HepG2 (cell line): ENCODE data around the gene CYP2A7. TPM values are rescaled to one million over a fixed set of nuclear protein-coding genes. Genes with fewer than 3 reads are reported as not detected.

Source experiments
- ARID2 ChIP-seq: sonication (generic); formaldehyde crosslinking; IDR thresholded peaks from 2 replicates; pipeline ENCODE4 v1.8.1; 2022; ENCODE audit warnings: mild to moderate bottlenecking, missing genetic modification reagents, borderline replicate concordance
- CAMTA2 ChIP-seq: sonication (generic); formaldehyde crosslinking; IDR thresholded peaks from 2 replicates; pipeline ENCODE4 v1.4.0; 2020; ENCODE audit warnings: mild to moderate bottlenecking, missing genetic modification reagents, borderline replicate concordance
- CREB1 ChIP-seq, 2 experiments: fragments of 450-650 bp in 1 of 2; IDR thresholded peaks; 2 replicates each; pipeline ENCODE4 v1.6.1; 2016 to 2017; ENCODE audit warnings: control low read depth in 1 of 2, mild to moderate bottlenecking in 1 of 2, missing compliant biosample characterization in 1 of 2, missing genetic modification characterization in 1 of 2
- ESRRA ChIP-seq: sonication (generic); formaldehyde crosslinking; IDR thresholded peaks from 2 replicates; pipeline ENCODE4 v1.5.1; 2020; ENCODE audit warnings: mild to moderate bottlenecking, low read depth, missing genetic modification reagents
- HDAC6 ChIP-seq: fragments of 200-600 bp; sonication (generic); IDR thresholded peaks from 2 replicates; pipeline ENCODE4 v1.7.0; 2017; ENCODE audit warnings: mild to moderate bottlenecking, antibody characterized with exemption, low read length, low read depth
- ISX ChIP-seq: sonication (generic); formaldehyde crosslinking; conservative IDR thresholded peaks from 2 replicates; pipeline ENCODE4 v1.5.0; 2020; ENCODE audit warnings: missing genetic modification reagents
- KAT7 ChIP-seq: IDR thresholded peaks from 2 replicates; pipeline ENCODE4 v1.6.1; 2018; ENCODE audit warnings: borderline replicate concordance, missing compliant biosample characterization
- NFIC ChIP-seq: IDR thresholded peaks from 2 replicates; pipeline ENCODE4 v1.6.1; 2012; ENCODE audit warnings: mild to moderate bottlenecking, low read length, inconsistent platforms
- ONECUT2 ChIP-seq: sonication (generic); formaldehyde crosslinking; IDR thresholded peaks from 2 replicates; pipeline ENCODE4 v1.4.0; 2020; ENCODE audit warnings: missing genetic modification reagents
- PAWR ChIP-seq: sonication (generic); formaldehyde crosslinking; IDR thresholded peaks from 2 replicates; pipeline ENCODE4 v1.4.0; 2020; ENCODE audit warnings: missing genetic modification reagents, mild to moderate bottlenecking, borderline replicate concordance
- PTBP1 ChIP-seq: fragments of 200-400 bp; formaldehyde crosslinking; IDR thresholded peaks from 2 replicates; pipeline ENCODE4 v1.6.1; 2018; ENCODE audit warnings: low read length, low read depth; ENCODE audit not compliant: poor library complexity, severe bottlenecking
- SALL1 ChIP-seq: sonication (generic); formaldehyde crosslinking; IDR thresholded peaks from 2 replicates; pipeline ENCODE4 v1.8.0; 2022; ENCODE audit warnings: mild to moderate bottlenecking, missing genetic modification reagents
- STAT5B ChIP-seq: sonication (generic); formaldehyde crosslinking; IDR thresholded peaks from 2 replicates; pipeline ENCODE4 v1.4.0; 2020; ENCODE audit warnings: missing genetic modification reagents
- XRCC5 ChIP-seq: fragments of 200-400 bp; formaldehyde crosslinking; optimal IDR thresholded peaks from 2 replicates; pipeline ENCODE3; 2017; ENCODE audit warnings: mild to moderate bottlenecking, low read length
- ZFP82 ChIP-seq: sonication (generic); formaldehyde crosslinking; IDR thresholded peaks from 2 replicates; pipeline ENCODE4 v1.5.1; 2020; ENCODE audit warnings: mild to moderate bottlenecking, missing genetic modification reagents, borderline replicate concordance
- ZIK1 ChIP-seq: sonication (generic); formaldehyde crosslinking; IDR thresholded peaks from 2 replicates; pipeline ENCODE4 v1.5.0; 2020; ENCODE audit warnings: mild to moderate bottlenecking, low read depth, missing genetic modification reagents, borderline replicate concordance
- ZNF256 ChIP-seq: sonication (generic); formaldehyde crosslinking; conservative IDR thresholded peaks from 2 replicates; pipeline ENCODE4 v1.4.0; 2020; ENCODE audit warnings: missing genetic modification reagents
- ZNF263 ChIP-seq: sonication (generic); formaldehyde crosslinking; IDR thresholded peaks from 2 replicates; pipeline ENCODE4 v1.4.0; 2020; ENCODE audit warnings: missing genetic modification reagents
- ZNF30 ChIP-seq: sonication (generic); formaldehyde crosslinking; IDR thresholded peaks from 2 replicates; pipeline ENCODE4 v1.5.0; 2020; ENCODE audit warnings: mild to moderate bottlenecking, missing genetic modification reagents
- ZNF546 ChIP-seq: sonication (generic); formaldehyde crosslinking; conservative IDR thresholded peaks from 2 replicates; pipeline ENCODE4 v1.8.1; 2023; ENCODE audit warnings: mild to moderate bottlenecking, missing genetic modification reagents
- ZNF615 ChIP-seq: sonication (generic); formaldehyde crosslinking; IDR thresholded peaks from 2 replicates; pipeline ENCODE4 v1.5.0; 2020; ENCODE audit warnings: mild to moderate bottlenecking, missing genetic modification reagents, borderline replicate concordance
- polyA plus RNA-seq, 8 experiments: library from polyadenylated mRNA; depleted of rRNA in 3 of 8; stranded (reverse) in 7 of 8; unstranded in 1 of 8; fragments of >200 nt; fragmentation: Illumina TruSeq in 4 of 8; extraction: Trizol in 4 of 8; gene quantifications; 2 replicates each; pipeline versions ENCODE4 v1.2.1 to v1.2.3, GENCODE V29; 2011 to 2016; ENCODE audit warnings: low read depth in 4 of 8, missing spikeins in 1 of 8, mixed read lengths in 1 of 8; ENCODE audit not compliant: insufficient read depth in 1 of 8
- total RNA-seq, 5 experiments: library from RNA; depleted of rRNA; stranded (reverse); fragments of >200 nt; fragmentation: Illumina TruSeq; extraction: Trizol; gene quantifications; 2 replicates each; pipeline ENCODE4 v1.2.3, GENCODE V29; 2016; ENCODE audit warnings: low read depth in 1 of 5
- TF ChIP-seq, protein P1 (sequence below): sonication (generic); formaldehyde crosslinking; IDR thresholded peaks from 2 replicates; pipeline ENCODE4 v1.8.1; 2023; ENCODE audit warnings: mild to moderate bottlenecking, moderate library complexity, missing genetic modification reagents
- TF ChIP-seq, protein P2 (sequence below): sonication (generic); formaldehyde crosslinking; IDR thresholded peaks from 2 replicates; pipeline ENCODE4 v1.4.0; 2020; ENCODE audit warnings: missing genetic modification reagents
- TF ChIP-seq, protein P3 (sequence below): sonication (generic); formaldehyde crosslinking; IDR thresholded peaks from 2 replicates; pipeline ENCODE4 v1.4.0; 2020; ENCODE audit warnings: mild to moderate bottlenecking, missing genetic modification reagents
- TF ChIP-seq, protein P4 (sequence below): sonication (generic); formaldehyde crosslinking; IDR thresholded peaks from 2 replicates; pipeline ENCODE4 v1.4.0; 2020; ENCODE audit warnings: low read depth, mild to moderate bottlenecking, missing genetic modification reagents

CYP2A7 gene
- total and polyA plus RNA-seq, 2 of the 13 experiments (the other 11 are each of a cell fraction or from before 2014, with no cell fraction given): not detected

DNA sequence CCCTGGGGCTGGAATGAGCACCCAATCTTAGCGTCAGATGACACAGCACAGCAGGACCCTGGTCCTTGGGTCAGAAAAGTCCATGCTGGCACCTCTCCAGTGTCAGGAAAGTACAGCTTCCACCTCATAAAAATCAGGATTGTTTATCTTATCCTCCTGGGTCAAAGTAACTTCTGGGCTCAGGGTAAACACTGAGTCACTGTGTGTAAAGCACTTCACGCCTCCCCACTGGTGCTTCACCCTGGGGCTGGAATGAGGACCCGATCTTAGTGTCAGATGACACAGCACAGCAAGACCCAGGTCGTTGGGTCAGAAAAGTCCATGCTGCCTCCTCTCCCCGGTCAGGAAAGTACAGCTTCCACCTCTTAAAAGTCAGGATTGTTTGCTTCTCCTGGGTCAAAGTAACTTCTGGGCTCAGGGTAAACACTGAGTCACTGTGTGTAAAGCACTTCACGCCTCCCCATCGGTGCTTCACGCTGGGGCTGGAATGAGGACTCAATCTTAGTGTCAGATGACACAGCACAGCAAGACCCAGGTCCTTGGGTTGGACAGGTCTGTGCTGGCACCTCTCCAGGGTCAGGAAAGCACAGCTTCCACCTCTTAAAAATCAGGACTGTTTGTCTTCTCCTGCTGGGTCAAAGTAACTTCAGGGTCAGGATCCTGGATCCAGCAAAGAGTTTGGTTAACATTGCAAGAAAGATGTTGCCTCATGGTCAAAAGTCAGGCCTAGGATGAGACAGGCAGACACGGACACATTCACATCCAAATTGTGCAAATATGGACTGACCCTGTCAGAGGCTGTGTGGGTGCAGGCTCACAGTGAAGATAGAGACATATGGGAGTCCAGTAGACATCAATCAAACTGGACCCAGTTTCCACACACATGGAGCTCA, 39.2 kb upstream of the CYP2A7 start (continued):
- TF ChIP-seq ZNF30 (CRISPR knock-in tag): no peak
- TF ChIP-seq STAT5B (CRISPR knock-in tag): 0 out of 2 replicates have a peak, but pooled peaks have one; percentile 34
- TF ChIP-seq, protein P1, sequence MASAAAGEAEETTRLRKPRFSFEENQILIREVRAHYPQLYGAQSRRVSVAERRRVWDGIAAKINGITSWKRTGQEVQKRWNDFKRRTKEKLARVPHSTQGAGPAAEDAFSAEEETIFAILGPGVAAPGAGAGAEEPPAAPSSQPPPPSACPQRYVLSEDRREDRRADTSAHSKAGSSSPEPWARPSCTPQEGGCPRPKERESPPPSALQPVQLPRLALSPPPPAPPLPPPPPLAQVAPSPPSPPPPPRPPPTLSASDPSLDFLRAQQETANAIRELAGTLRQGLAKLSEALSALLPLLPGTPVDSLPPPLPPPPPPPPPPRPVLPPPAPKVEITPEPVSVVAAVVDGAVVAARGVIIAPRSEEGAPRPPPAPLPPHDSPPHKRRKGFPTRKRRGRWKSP (CRISPR knock-in tag): peak; percentile 67; the same call in 1 of the 2 replicates
- TF ChIP-seq ONECUT2 (CRISPR knock-in tag): peak; percentile 18; the same call in 1 of the 2 replicates
- no peak for TF ChIP-seq ZIK1 (CRISPR knock-in tag)
- TF ChIP-seq ZNF263: no peak
- TF ChIP-seq, protein P2, sequence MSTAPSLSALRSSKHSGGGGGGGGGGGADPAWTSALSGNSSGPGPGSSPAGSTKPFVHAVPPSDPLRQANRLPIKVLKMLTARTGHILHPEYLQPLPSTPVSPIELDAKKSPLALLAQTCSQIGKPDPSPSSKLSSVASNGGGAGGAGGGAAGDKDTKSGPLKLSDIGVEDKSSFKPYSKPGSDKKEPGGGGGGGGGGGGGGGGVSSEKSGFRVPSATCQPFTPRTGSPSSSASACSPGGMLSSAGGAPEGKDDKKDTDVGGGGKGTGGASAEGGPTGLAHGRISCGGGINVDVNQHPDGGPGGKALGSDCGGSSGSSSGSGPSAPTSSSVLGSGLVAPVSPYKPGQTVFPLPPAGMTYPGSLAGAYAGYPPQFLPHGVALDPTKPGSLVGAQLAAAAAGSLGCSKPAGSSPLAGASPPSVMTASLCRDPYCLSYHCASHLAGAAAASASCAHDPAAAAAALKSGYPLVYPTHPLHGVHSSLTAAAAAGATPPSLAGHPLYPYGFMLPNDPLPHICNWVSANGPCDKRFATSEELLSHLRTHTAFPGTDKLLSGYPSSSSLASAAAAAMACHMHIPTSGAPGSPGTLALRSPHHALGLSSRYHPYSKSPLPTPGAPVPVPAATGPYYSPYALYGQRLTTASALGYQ: peak; percentile 99
- peak; percentile 94 for TF ChIP-seq SALL1 (CRISPR knock-in tag)
- TF ChIP-seq PTBP1: no peak
- no peak for TF ChIP-seq XRCC5
- no peak for TF ChIP-seq ZFP82 (CRISPR knock-in tag)
- no peak for TF ChIP-seq ISX
- TF ChIP-seq PAWR: no peak
- no peak for TF ChIP-seq KAT7
- no peak for TF ChIP-seq ARID2 (CRISPR knock-in tag)
- no peak for TF ChIP-seq HDAC6
- TF ChIP-seq, protein P3, sequence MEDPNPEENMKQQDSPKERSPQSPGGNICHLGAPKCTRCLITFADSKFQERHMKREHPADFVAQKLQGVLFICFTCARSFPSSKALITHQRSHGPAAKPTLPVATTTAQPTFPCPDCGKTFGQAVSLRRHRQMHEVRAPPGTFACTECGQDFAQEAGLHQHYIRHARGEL: no peak
- TF ChIP-seq ZNF546: no peak
- peak; percentile 79; the same call in 1 of the 2 replicates for TF ChIP-seq ESRRA
- TF ChIP-seq ZNF615 (CRISPR knock-in tag): 0 out of 2 replicates have a peak, but pooled peaks have one; percentile 43
- no peak for TF ChIP-seq CAMTA2
- TF ChIP-seq, protein P4, sequence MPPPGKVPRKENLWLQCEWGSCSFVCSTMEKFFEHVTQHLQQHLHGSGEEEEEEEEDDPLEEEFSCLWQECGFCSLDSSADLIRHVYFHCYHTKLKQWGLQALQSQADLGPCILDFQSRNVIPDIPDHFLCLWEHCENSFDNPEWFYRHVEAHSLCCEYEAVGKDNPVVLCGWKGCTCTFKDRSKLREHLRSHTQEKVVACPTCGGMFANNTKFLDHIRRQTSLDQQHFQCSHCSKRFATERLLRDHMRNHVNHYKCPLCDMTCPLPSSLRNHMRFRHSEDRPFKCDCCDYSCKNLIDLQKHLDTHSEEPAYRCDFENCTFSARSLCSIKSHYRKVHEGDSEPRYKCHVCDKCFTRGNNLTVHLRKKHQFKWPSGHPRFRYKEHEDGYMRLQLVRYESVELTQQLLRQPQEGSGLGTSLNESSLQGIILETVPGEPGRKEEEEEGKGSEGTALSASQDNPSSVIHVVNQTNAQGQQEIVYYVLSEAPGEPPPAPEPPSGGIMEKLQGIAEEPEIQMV: peak; percentile 34; the same call in 1 of the 2 replicates
- TF ChIP-seq CREB1 (IDR thresholded peaks at IDR 0.05): peak; percentile 73
- TF ChIP-seq CREB1 (CRISPR knock-in tag; IDR thresholded peaks at IDR 0.05): peak; percentile 81
- TF ChIP-seq ZNF256 (CRISPR knock-in tag): no peak
- peak; percentile 92 for TF ChIP-seq NFIC
